K562 (cell line): ENCODE results near the gene C3. TPM values are rescaled to one million over a fixed set of nuclear protein-coding genes. Genes with fewer than 3 reads are reported as not detected.

ENCODE experiments used
- ARID1B ChIP-seq: fragments of 450-650 bp; IDR thresholded peaks from 2 replicates; pipeline ENCODE4 v1.6.1; 2016; ENCODE audit warnings: antibody characterized with exemption, mild to moderate bottlenecking, inconsistent platforms
- BRD4 ChIP-seq: fragments of 200-600 bp; sonication (generic); IDR thresholded peaks from 2 replicates; pipeline ENCODE4 v1.6.1; 2017; ENCODE audit warnings: inconsistent platforms
- CSDE1 ChIP-seq, 2 experiments: fragments of 450-650 bp; IDR thresholded peaks; 2 replicates each; pipeline ENCODE4 v1.6.1; 2016; ENCODE audit warnings: mild to moderate bottlenecking in 1 of 2
- EZH2 ChIP-seq: IDR thresholded peaks from 2 replicates; pipeline ENCODE4 v1.6.1; 2012; ENCODE audit warnings: low read depth, mild to moderate bottlenecking, inconsistent platforms, low read length, borderline replicate concordance
- KDM1A ChIP-seq, 2 experiments: fragments of 450-650 bp; IDR thresholded peaks; 2 replicates each; pipeline ENCODE4 v1.6.1; 2016; ENCODE audit warnings: mild to moderate bottlenecking in 2 of 2
- KLF10 ChIP-seq: fragments of 250-450 bp; sonication (Bioruptor Pico); IDR thresholded peaks from 2 replicates; pipeline ENCODE4 v1.6.1; 2021; ENCODE audit warnings: matching md5 sums
- KLF6 ChIP-seq: fragments of 250-450 bp; sonication (Bioruptor Pico); IDR thresholded peaks from 2 replicates; pipeline ENCODE4 v1.4.0; 2020; ENCODE audit warnings: mild to moderate bottlenecking, moderate library complexity, borderline replicate concordance
- PHB ChIP-seq: fragments of 250-450 bp; sonication (Bioruptor Pico); IDR thresholded peaks from 2 replicates; pipeline ENCODE4 v1.5.0; 2021
- RBM15 ChIP-seq: fragments of 200-400 bp; formaldehyde crosslinking; IDR thresholded peaks from 2 replicates; pipeline ENCODE4 v1.6.1; 2018; ENCODE audit warnings: mild to moderate bottlenecking, low read length, moderate library complexity; ENCODE audit not compliant: insufficient read depth
- SOX6 ChIP-seq: fragments of 450-650 bp; IDR thresholded peaks from 2 replicates; pipeline ENCODE4 v1.6.1; 2014; ENCODE audit warnings: mild to moderate bottlenecking
- TRIM24 ChIP-seq, 2 experiments: fragments of 450-650 bp; IDR thresholded peaks; 2 replicates each; pipeline ENCODE4 v1.6.1; 2016
- TRIM28 ChIP-seq: fragments of 450-650 bp; IDR thresholded peaks from 2 replicates; pipeline ENCODE4 v1.6.1; 2017
- TSC22D4 ChIP-seq: fragments of 450-650 bp; IDR thresholded peaks from 2 replicates; pipeline ENCODE4 v1.6.1; 2016; ENCODE audit warnings: missing genetic modification characterization, missing biosample characterization, control low read depth
- XRCC4 ChIP-seq: IDR thresholded peaks from one replicate; pipeline ENCODE4 v1.6.1; 2011; ENCODE audit not compliant: insufficient read depth, insufficient read length; ENCODE audit errors: extremely low read depth
- ZNF143 ChIP-seq: sonication (generic); formaldehyde crosslinking; IDR thresholded peaks from 2 replicates; pipeline ENCODE4 v1.9.0; 2022; ENCODE audit warnings: mild to moderate bottlenecking, missing genetic modification reagents
- ZNF3 ChIP-seq: fragments of 250-450 bp; sonication (Bioruptor Pico); IDR thresholded peaks from 2 replicates; pipeline ENCODE4 v1.5.0; 2021; ENCODE audit warnings: mild to moderate bottlenecking, moderate library complexity
- ZNF311 ChIP-seq: fragments of 250-450 bp; sonication (Bioruptor Pico); IDR thresholded peaks from 2 replicates; pipeline ENCODE4 v1.4.0; 2020; ENCODE audit warnings: mild to moderate bottlenecking, moderate library complexity
- ZNF561 ChIP-seq: fragments of 450-650 bp; formaldehyde crosslinking; conservative IDR thresholded peaks from 2 replicates; pipeline ENCODE4 v1.4.0; 2020; ENCODE audit warnings: mild to moderate bottlenecking, moderate library complexity
- polyA plus RNA-seq, 8 experiments: library from polyadenylated mRNA; depleted of rRNA in 4 of 8; stranded (reverse) in 5 of 8; unstranded in 3 of 8; fragments of >200 nt; fragmentation: Nextera tagmentation in 2 of 8; fragmentation: Illumina TruSeq in 1 of 8; extraction: Ambion mirVana in 2 of 8; extraction: Trizol in 1 of 8; gene quantifications; 2 replicates each; pipeline versions ENCODE4 v1.2.1 to v1.2.3, GENCODE V29; 2011 to 2014; ENCODE audit warnings: inconsistent platforms in 1 of 8, missing spikeins in 1 of 8
- total RNA-seq, 7 experiments: library from RNA; depleted of rRNA in 6 of 7; stranded (reverse); fragments of >200 nt in 6 of 7; fragmentation: Illumina TruSeq in 2 of 7; extraction: Trizol in 2 of 7; gene quantifications; 2 replicates each; pipeline versions ENCODE4 v1.2.1 to v1.2.3, GENCODE V29; 2011 to 2021; ENCODE audit warnings: low replicate concordance in 1 of 7
- TF ChIP-seq, protein P1 (sequence below): sonication (generic); formaldehyde crosslinking; IDR thresholded peaks from 2 replicates; pipeline ENCODE4 v1.8.0; 2022; ENCODE audit warnings: mild to moderate bottlenecking, missing genetic modification reagents
- TF ChIP-seq, protein P2 (sequence below): IDR thresholded peaks from 3 replicates; pipeline ENCODE4 v1.6.1; 2011; ENCODE audit warnings: borderline replicate concordance, mild to moderate bottlenecking, moderate library complexity; ENCODE audit not compliant: insufficient read length; ENCODE audit errors: extremely low read depth
- TF ChIP-seq, protein P3 (sequence below): IDR thresholded peaks from 2 replicates; pipeline ENCODE4 v1.6.1; 2016; ENCODE audit warnings: missing genetic modification characterization, missing compliant biosample characterization

The C3 gene
- total and polyA plus RNA-seq, 9 of the 15 experiments (the other 6 are each of a cell fraction or from before 2014, with no cell fraction given) = 0.59 to 10.6 (median 2.2) TPM

DNA sequence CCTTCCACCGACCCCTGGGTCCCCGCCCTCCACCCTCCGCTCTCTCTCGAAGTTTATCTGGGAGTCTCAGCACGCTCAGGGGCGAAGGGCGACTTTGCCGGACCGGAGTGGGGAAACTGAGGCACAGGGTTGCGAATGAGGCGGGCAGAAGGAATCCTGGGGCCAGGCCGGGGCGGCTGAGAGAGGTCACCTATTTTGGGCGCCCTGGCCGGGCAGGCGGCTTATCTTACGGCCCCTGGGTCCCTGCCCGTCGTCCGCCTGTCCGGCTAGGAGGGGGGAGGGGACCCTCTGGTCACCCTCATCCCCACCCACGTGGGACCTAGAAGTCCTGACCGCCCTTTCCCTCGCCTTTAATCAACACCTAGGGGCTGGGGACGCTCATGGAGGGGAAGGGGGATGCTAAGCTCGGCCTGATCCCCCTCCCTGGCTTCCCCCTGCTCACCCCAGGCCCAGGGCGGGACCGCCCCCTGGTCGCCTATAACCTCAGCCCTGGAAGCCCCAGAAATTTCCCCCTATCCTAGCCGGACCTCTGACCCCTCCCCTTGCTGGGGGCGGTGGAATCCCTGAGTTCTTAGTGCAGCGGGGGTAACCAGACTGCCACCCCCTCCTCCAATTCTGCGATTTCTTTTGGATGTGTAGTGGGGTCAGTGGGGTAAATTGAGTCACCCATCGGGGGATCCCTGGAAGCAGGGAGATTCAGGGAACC lies 19.6 kb upstream of the C3 start (continued):
- TF ChIP-seq, protein P1, sequence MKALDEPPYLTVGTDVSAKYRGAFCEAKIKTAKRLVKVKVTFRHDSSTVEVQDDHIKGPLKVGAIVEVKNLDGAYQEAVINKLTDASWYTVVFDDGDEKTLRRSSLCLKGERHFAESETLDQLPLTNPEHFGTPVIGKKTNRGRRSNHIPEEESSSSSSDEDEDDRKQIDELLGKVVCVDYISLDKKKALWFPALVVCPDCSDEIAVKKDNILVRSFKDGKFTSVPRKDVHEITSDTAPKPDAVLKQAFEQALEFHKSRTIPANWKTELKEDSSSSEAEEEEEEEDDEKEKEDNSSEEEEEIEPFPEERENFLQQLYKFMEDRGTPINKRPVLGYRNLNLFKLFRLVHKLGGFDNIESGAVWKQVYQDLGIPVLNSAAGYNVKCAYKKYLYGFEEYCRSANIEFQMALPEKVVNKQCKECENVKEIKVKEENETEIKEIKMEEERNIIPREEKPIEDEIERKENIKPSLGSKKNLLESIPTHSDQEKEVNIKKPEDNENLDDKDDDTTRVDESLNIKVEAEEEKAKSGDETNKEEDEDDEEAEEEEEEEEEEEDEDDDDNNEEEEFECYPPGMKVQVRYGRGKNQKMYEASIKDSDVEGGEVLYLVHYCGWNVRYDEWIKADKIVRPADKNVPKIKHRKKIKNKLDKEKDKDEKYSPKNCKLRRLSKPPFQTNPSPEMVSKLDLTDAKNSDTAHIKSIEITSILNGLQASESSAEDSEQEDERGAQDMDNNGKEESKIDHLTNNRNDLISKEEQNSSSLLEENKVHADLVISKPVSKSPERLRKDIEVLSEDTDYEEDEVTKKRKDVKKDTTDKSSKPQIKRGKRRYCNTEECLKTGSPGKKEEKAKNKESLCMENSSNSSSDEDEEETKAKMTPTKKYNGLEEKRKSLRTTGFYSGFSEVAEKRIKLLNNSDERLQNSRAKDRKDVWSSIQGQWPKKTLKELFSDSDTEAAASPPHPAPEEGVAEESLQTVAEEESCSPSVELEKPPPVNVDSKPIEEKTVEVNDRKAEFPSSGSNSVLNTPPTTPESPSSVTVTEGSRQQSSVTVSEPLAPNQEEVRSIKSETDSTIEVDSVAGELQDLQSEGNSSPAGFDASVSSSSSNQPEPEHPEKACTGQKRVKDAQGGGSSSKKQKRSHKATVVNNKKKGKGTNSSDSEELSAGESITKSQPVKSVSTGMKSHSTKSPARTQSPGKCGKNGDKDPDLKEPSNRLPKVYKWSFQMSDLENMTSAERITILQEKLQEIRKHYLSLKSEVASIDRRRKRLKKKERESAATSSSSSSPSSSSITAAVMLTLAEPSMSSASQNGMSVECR (CRISPR knock-in tag) = peak; percentile 35; the same call in 1 of the 2 replicates
- TF ChIP-seq ARID1B (peak; percentile 58), ZNF3 (CRISPR knock-in tag) (no peak), RBM15 (no peak), XRCC4 (no peak), KLF10 (CRISPR knock-in tag) (no peak), TRIM28 (no peak), CSDE1 (IDR thresholded peaks at IDR 0.05) (no peak), ZNF561 (no peak), BRD4 (no peak), TRIM24 (IDR thresholded peaks at IDR 0.05) (peak in 1 of 2 experiments; percentile 44; a peak in 1 of 4 replicates), PHB (CRISPR knock-in tag) (no peak), KLF6 (CRISPR knock-in tag) (no peak), KDM1A (IDR thresholded peaks at IDR 0.05) (peak in 1 of 2 experiments; percentile 25; a peak in 1 of 4 replicates), ZNF143 (CRISPR knock-in tag) (no peak), EZH2 (no peak), ZNF311 (CRISPR knock-in tag) (no peak), SOX6 (no peak), TSC22D4 (tag) (no peak)
- TF ChIP-seq, protein P2, sequence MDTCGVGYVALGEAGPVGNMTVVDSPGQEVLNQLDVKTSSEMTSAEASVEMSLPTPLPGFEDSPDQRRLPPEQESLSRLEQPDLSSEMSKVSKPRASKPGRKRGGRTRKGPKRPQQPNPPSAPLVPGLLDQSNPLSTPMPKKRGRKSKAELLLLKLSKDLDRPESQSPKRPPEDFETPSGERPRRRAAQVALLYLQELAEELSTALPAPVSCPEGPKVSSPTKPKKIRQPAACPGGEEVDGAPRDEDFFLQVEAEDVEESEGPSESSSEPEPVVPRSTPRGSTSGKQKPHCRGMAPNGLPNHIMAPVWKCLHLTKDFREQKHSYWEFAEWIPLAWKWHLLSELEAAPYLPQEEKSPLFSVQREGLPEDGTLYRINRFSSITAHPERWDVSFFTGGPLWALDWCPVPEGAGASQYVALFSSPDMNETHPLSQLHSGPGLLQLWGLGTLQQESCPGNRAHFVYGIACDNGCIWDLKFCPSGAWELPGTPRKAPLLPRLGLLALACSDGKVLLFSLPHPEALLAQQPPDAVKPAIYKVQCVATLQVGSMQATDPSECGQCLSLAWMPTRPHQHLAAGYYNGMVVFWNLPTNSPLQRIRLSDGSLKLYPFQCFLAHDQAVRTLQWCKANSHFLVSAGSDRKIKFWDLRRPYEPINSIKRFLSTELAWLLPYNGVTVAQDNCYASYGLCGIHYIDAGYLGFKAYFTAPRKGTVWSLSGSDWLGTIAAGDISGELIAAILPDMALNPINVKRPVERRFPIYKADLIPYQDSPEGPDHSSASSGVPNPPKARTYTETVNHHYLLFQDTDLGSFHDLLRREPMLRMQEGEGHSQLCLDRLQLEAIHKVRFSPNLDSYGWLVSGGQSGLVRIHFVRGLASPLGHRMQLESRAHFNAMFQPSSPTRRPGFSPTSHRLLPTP = no peak
- TF ChIP-seq, protein P3, sequence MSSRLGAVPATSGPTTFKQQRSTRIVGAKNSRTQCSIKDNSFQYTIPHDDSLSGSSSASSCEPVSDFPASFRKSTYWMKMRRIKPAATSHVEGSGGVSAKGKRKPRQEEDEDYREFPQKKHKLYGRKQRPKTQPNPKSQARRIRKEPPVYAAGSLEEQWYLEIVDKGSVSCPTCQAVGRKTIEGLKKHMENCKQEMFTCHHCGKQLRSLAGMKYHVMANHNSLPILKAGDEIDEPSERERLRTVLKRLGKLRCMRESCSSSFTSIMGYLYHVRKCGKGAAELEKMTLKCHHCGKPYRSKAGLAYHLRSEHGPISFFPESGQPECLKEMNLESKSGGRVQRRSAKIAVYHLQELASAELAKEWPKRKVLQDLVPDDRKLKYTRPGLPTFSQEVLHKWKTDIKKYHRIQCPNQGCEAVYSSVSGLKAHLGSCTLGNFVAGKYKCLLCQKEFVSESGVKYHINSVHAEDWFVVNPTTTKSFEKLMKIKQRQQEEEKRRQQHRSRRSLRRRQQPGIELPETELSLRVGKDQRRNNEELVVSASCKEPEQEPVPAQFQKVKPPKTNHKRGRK (tag) = no peak
